UCSD-AML1 (cell line): ENCODE data around the gene TBX5.

Experiments
- DNase-seq: peaks from one replicate; lab custom pipeline; 2025; ENCODE audit not compliant: unreplicated experiment; lab: John Stamatoyannopoulos, UW

The TBX5 gene

GRCh38 chr12:114328292-114328691 lies 77.7 kb downstream of the TBX5 start:
- no peak for DNase-seq

GRCh38 chr12:114327765-114328164 lies 78.2 kb downstream of the TBX5 start:
- no peak for DNase-seq

- DNase-seq: no peak
Measured at GRCh38 chr12:114321524-114321923, 84.4 kb downstream of the TBX5 start.

- no peak for DNase-seq
Measured at GRCh38 chr12:114320968-114321367, 85.0 kb downstream of the TBX5 start.

- DNase-seq: no peak
Measured at GRCh38 chr12:114320101-114320500, 85.8 kb downstream of the TBX5 start.

- no peak for DNase-seq
Measured at GRCh38 chr12:114319422-114319821, 86.5 kb downstream of the TBX5 start.

- DNase-seq: no peak
Measured at GRCh38 chr12:114318984-114319383, 87.0 kb downstream of the TBX5 start.

- DNase-seq: no peak
Measured at GRCh38 chr12:114316076-114316475, 89.9 kb downstream of the TBX5 start.

- DNase-seq: no peak
Measured at GRCh38 chr12:114314974-114315720, 90.8 kb downstream of the TBX5 start.

GRCh38 chr12:114314403-114314802 lies 91.5 kb downstream of the TBX5 start:
- DNase-seq: no peak

- no peak for DNase-seq
Measured at GRCh38 chr12:114313910-114314309, 92.0 kb downstream of the TBX5 start.

GRCh38 chr12:114311974-114312373 lies 94.0 kb downstream of the TBX5 start:
- DNase-seq: no peak

- no peak for DNase-seq
Measured at GRCh38 chr12:114306646-114307045, 99.3 kb downstream of the TBX5 start.

- no peak for DNase-seq
Measured at GRCh38 chr12:114305446-114305845, 100.5 kb downstream of the TBX5 start.
